ENCODE results near the gene USP47.

GRCh38 chr11:11997049-11997322 lies 155.2 kb downstream of the USP47 start:
- TF ChIP-seq, protein P1, sequence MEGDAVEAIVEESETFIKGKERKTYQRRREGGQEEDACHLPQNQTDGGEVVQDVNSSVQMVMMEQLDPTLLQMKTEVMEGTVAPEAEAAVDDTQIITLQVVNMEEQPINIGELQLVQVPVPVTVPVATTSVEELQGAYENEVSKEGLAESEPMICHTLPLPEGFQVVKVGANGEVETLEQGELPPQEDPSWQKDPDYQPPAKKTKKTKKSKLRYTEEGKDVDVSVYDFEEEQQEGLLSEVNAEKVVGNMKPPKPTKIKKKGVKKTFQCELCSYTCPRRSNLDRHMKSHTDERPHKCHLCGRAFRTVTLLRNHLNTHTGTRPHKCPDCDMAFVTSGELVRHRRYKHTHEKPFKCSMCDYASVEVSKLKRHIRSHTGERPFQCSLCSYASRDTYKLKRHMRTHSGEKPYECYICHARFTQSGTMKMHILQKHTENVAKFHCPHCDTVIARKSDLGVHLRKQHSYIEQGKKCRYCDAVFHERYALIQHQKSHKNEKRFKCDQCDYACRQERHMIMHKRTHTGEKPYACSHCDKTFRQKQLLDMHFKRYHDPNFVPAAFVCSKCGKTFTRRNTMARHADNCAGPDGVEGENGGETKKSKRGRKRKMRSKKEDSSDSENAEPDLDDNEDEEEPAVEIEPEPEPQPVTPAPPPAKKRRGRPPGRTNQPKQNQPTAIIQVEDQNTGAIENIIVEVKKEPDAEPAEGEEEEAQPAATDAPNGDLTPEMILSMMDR (IDR thresholded peaks at IDR 0.05; ENCODE audit: low read depth, low read length), result no peak
- TF ChIP-seq POLR2A (IDR thresholded peaks at IDR 0.05; ENCODE audit: extremely low read depth, insufficient read length) (no peak), MYC (IDR thresholded peaks at IDR 0.05; ENCODE audit: low read depth, low read length) (no peak)
